Vagina (tissue), 2 donors: Measurements from ENCODE around the gene SCNN1B.

Source experiments
- CTCF ChIP-seq, 3 experiments: fragments of 450-650 bp in 2 of 3; fragments of 200-600 bp in 1 of 3; sonication (generic) in 1 of 3; IDR thresholded peaks; one replicate each; pipeline ENCODE4 v1.5.1; 2017 to 2019; ENCODE audit warnings: antibody characterized with exemption in 3 of 3, mild to moderate bottlenecking in 2 of 3, moderate library complexity in 2 of 3
- POLR2A ChIP-seq, 2 donors: fragments of 450-650 bp; IDR thresholded peaks; one replicate each; pipeline ENCODE4 v1.6.1; 2017; ENCODE audit warnings: antibody characterized with exemption in 2 of 2, mild to moderate bottlenecking in 2 of 2, moderate library complexity in 2 of 2
- POLR2AphosphoS5 ChIP-seq, 2 donors: sonication (generic); formaldehyde crosslinking; IDR thresholded peaks; one replicate each; pipeline ENCODE4 v1.9.0; 2017; ENCODE audit warnings: antibody characterized with exemption in 2 of 2, mild to moderate bottlenecking in 2 of 2, low read depth in 1 of 2; ENCODE audit not compliant: insufficient read depth in 1 of 2

- TF ChIP-seq CTCF (IDR thresholded peaks at IDR 0.05) (no peak), POLR2A (IDR thresholded peaks at IDR 0.05) (no peak), POLR2AphosphoS5 (IDR thresholded peaks at IDR 0.05; ENCODE audit: insufficient read depth in 1 of 2, low read depth in 1 of 2) (no peak)
These were observed 106.2 kb downstream of the SCNN1B start for GRCh38 chr16:23408242-23408822.
